Thyroid gland (tissue), 4 donors: ENCODE data around the gene DUSP22.

Experiments
- CTCF ChIP-seq, 6 experiments: fragments of 200-600 bp in 3 of 6; fragments of 450-650 bp in 3 of 6; sonication (generic) in 3 of 6; IDR thresholded peaks; one replicate each; pipeline ENCODE4 v1.5.1; 2016 to 2019; ENCODE audit warnings: antibody characterized with exemption in 6 of 6, mild to moderate bottlenecking in 2 of 6, inconsistent platforms in 1 of 6, moderate library complexity in 1 of 6
- POLR2A ChIP-seq, 2 donors: fragments of 450-650 bp; IDR thresholded peaks; one replicate each; pipeline ENCODE4 v1.6.1; 2017; ENCODE audit warnings: antibody characterized with exemption in 2 of 2, mild to moderate bottlenecking in 2 of 2, moderate library complexity in 1 of 2

GRCh38 chr6:390914-391558, 98.7 kb downstream of the DUSP22 start:
- no peak for TF ChIP-seq CTCF (IDR thresholded peaks at IDR 0.05)
- TF ChIP-seq POLR2A (IDR thresholded peaks at IDR 0.05) = no peak
